Omental fat pad (tissue), 4 donors: ENCODE data around the gene PPARA. TPM values are rescaled to one million over a fixed set of nuclear protein-coding genes. Genes with fewer than 3 reads are reported as not detected.

Experiments used
- ATAC-seq: fragments of 150-250 bp; one replicate; pipeline ENCODE4 v1.9.1; 2016; ENCODE audit warnings: mild to moderate bottlenecking, moderate library complexity; ENCODE audit not compliant: low FRiP score
- DNase-seq: peaks from one replicate; pipeline ENCODE4 v3.0.0-alpha.2; 2019; ENCODE audit warnings: low spot score
- total RNA-seq, 4 donors: library from RNA; depleted of rRNA; stranded (reverse); fragments of >200 nt; gene quantifications; one replicate each; pipeline ENCODE4 v1.1.0, GENCODE V29; 2016
- TF ChIP-seq, protein P1 (sequence below), 3 donors: fragments of 450-650 bp; IDR thresholded peaks; one replicate each; pipeline ENCODE4 v1.5.1; 2016 to 2017; ENCODE audit warnings: antibody characterized with exemption in 3 of 3, mild to moderate bottlenecking in 3 of 3, moderate library complexity in 2 of 3

The PPARA gene
- total RNA-seq, 4 donors from 2014 or later, result 20.7 to 35.5 (median 30.4) TPM

DNA sequence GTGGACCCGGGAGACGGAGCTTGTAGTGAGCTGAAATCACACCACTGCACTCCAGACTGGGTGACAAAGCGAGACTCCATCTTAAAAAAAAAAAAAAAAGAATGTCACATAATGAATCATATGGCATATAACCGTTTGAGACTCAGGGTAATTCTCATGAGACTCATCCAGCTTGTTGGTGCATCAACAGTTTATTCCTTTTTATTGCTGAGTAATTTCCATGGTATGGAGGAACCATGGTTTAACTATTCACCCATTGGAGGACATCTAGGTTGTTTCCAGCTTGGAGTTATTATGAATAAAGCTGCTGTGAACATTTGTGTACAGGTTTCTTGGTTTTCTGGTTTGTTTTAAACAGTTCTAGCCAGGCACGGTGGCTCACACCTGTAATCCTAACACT is 25.3 kb downstream of the PPARA start:
- ATAC-seq, result no peak
- TF ChIP-seq, protein P1, sequence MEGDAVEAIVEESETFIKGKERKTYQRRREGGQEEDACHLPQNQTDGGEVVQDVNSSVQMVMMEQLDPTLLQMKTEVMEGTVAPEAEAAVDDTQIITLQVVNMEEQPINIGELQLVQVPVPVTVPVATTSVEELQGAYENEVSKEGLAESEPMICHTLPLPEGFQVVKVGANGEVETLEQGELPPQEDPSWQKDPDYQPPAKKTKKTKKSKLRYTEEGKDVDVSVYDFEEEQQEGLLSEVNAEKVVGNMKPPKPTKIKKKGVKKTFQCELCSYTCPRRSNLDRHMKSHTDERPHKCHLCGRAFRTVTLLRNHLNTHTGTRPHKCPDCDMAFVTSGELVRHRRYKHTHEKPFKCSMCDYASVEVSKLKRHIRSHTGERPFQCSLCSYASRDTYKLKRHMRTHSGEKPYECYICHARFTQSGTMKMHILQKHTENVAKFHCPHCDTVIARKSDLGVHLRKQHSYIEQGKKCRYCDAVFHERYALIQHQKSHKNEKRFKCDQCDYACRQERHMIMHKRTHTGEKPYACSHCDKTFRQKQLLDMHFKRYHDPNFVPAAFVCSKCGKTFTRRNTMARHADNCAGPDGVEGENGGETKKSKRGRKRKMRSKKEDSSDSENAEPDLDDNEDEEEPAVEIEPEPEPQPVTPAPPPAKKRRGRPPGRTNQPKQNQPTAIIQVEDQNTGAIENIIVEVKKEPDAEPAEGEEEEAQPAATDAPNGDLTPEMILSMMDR (IDR thresholded peaks at IDR 0.05), result no peak
- no peak for DNase-seq

DNA sequence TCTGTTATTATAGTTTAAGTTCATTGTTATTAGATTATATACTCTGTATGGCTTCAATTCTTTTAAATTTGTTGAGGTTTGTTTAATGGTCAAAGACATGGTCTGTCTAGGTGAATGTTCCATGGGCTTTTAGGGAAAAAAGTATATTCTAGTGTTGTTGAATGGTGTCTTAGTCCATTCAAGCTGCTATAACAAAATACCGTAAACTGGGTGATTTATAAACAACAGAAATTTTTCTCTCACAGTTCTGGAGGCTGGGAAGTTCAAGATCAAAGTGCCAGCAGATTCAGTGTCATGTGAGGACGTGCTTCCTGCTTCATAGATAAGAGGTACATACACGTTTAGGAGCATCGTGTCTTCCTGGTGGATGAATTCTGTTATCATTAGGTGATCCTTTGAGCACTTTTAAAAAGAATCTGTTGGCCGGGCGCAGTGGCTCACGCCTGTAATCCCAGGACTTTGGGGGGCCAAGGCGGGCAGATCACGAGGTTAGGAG is 26.2 kb downstream of the PPARA start:
- ATAC-seq (no peak), DNase-seq (no peak)
- TF ChIP-seq, protein P1 (IDR thresholded peaks at IDR 0.05), result no peak

DNA sequence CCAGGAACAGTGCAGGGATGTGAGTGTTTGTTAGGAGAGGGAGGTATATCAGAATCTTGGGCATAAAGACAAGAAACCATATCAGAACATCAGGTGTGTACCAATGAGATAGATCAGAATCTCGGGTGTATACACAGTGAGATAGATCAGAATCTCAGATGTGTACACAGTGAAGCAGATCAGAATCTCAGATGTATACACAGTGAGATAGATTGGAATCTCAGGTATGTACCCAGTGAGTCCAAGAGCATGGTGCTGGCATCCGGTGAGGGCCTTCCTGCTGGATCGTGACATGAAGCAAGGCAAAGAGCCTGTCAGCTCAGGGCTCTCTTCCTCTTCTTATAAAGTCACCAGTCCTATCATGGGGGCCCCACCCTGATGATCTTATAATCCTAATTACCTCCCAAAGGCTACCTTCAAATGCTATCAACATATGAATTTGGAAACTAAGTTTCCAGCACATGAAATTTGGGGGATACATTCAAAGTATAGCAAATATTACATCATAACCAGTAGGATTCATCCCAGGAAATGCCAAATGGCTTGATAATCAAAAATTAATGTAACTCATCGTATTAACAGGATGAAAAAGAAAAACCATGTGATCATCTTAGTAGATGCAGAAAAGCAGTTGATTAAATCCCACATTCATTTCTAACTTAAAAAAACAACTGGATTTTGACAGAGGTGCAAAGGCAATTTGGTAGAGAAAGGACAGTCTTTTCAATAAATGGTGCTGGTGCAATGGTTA is 28.6 kb downstream of the PPARA start:
- DNase-seq (no peak), ATAC-seq (no peak)
- TF ChIP-seq, protein P1 (IDR thresholded peaks at IDR 0.05), result no peak

DNA sequence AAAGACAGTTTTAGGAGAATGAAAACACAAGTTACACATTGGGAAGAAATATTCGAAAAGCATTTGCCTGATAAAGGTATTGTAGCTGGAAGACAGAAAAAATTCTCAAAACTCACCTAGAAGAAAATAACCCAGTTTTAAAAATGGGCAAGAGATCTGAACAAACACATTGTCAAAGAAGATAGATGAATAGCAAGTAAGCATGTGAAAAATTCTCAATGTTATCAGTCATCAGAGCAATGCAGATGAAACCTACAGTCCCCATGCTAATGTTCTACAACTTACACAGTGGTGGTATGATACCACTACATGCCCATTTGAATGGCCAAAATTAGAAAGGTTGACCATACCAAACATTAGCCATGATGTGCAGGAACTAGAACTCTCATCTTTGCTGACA is 29.4 kb downstream of the PPARA start:
- TF ChIP-seq, protein P1 (IDR thresholded peaks at IDR 0.05), result no peak
- ATAC-seq (no peak), DNase-seq (no peak)

DNA sequence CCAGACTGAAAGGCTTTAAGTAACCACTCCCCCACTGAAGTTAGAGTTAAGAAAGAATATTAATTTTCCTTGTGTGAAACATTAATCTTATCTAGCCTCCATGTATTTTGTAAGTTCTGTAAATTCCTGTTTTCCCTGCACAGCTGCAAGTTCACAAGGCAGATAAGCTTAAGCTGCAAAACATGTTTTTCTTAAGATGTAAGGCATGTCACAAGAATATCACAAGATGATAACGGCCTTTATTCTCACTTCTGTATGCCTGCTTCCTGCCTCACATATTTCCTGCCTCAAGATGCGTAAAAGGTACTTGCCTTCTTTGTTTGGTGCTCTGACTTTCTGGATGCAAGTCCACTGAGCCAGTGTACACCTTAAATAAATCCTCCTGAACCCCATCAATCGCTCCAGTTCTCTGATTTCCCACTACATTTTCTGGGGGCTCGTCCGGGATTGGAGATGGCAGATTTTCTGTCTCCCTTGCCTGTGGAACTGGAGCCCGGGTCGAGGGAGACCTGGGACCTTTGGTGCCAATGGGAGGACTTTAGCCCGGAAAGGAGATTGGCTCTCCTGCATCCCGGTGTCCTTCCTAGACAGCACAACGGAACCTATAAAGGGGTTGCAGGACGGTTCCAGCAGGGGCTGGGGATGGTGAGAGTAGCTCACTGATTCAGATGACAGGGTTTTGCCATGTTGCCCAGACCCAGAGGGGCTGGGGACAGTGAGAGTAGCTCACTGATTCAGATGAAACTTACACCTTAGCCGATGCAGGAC is 30.2 kb downstream of the PPARA start:
- DNase-seq, result no peak
- TF ChIP-seq, protein P1 (IDR thresholded peaks at IDR 0.05), result no peak
- ATAC-seq, result no peak

DNA sequence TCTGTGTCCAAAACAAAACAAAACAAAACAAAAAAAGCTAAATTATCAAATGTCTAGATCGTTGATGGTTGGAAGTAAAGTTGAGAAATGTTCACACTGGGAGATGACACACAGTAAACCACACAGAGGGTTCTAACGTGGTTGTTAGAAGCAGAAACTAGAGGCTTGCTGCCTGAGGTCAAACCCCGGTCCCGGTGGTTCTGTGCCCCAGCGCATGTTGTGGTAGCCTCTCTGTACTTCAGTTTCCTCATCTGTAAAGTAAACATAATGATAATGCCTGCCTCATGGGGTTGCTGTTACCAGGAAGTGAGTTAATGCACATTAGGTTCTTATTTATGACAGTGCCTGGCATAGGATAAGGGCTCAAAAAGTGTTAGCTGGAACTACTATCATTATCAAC is 33.4 kb downstream of the PPARA start:
- DNase-seq (no peak), ATAC-seq (no peak)
- TF ChIP-seq, protein P1 (IDR thresholded peaks at IDR 0.05), result no peak
